Chondrocyte (in vitro differentiated cells): Measurements from ENCODE around the gene ZNF564. TPM values are rescaled to one million over a fixed set of nuclear protein-coding genes. Genes with fewer than 3 reads are reported as not detected.

Source experiments
- DNase-seq: peaks from one replicate; pipeline ENCODE4 v3.0.0; 2021; ENCODE audit warnings: mixed read lengths, low spot score
- H3K27ac Mint-ChIP-seq: one replicate; pipeline ENCODE4 v1.8.0; 2021; ENCODE audit warnings: mild to moderate bottlenecking, moderate library complexity, mixed read lengths; ENCODE audit not compliant: unreplicated experiment
- H3K27me3 Mint-ChIP-seq: 2 replicates; pipeline ENCODE4 v1.8.0; 2021; ENCODE audit warnings: low read depth, mixed read lengths
- H3K36me3 Mint-ChIP-seq: 2 replicates; pipeline ENCODE4 v1.8.0; 2021; ENCODE audit warnings: low read depth, mixed read lengths
- H3K4me1 Mint-ChIP-seq: 2 replicates; pipeline ENCODE4 v1.8.0; 2021; ENCODE audit warnings: low read depth, mild to moderate bottlenecking, mixed read lengths
- H3K4me3 Mint-ChIP-seq: one replicate; pipeline ENCODE4 v1.8.0; 2021; ENCODE audit warnings: mild to moderate bottlenecking, moderate library complexity, mixed read lengths; ENCODE audit not compliant: unreplicated experiment
- H3K9me3 Mint-ChIP-seq: 2 replicates; pipeline ENCODE4 v1.8.0; 2021; ENCODE audit warnings: low read depth, mixed read lengths
- total RNA-seq: library from RNA; stranded (reverse); gene quantifications from 3 replicates; pipeline ENCODE4 v1.2.1, GENCODE V29; 2021
- TF ChIP-seq, protein P1 (sequence below): fragments of 200-600 bp; sonication (generic); IDR thresholded peaks from 2 replicates; pipeline ENCODE4 v1.5.0; 2021; ENCODE audit warnings: antibody characterized with exemption, mild to moderate bottlenecking, moderate library complexity

ZNF564 gene
- total RNA-seq, 1 donor from 2014 or later = 5.7 TPM

DNA sequence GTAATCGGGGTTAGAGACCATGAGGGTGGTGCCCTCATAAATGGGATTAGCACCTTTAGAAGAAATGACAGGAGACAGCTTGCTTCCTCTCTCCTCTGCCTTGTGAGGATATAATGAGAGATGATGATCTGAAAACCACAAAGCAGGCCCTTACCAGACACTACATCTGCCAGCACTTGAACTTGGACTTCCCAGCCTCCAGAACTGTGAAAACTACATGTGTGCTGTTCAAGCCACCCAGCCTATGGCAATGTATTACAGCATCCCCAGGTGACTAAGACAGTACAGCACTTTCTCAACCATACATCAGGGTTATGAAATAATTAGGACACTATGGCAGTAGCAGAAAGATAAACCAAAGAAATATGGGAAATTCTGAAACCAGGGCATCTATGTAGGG is 7.4 kb downstream of the ZNF564 start:
- Mint-ChIP-seq H3K4me3 (no peak overlapping the region), H3K9me3 (peaks cover 7% of the 10 kb centered on the region), H3K4me1 (peaks cover 19% of the 10 kb centered on the region), H3K27ac (peak overlapping the region; percentile 57), H3K36me3 (peaks cover 17% of the 10 kb centered on the region), H3K27me3 (no peaks in the 10 kb centered on the region)
- DNase-seq = no peak
- TF ChIP-seq, protein P1, sequence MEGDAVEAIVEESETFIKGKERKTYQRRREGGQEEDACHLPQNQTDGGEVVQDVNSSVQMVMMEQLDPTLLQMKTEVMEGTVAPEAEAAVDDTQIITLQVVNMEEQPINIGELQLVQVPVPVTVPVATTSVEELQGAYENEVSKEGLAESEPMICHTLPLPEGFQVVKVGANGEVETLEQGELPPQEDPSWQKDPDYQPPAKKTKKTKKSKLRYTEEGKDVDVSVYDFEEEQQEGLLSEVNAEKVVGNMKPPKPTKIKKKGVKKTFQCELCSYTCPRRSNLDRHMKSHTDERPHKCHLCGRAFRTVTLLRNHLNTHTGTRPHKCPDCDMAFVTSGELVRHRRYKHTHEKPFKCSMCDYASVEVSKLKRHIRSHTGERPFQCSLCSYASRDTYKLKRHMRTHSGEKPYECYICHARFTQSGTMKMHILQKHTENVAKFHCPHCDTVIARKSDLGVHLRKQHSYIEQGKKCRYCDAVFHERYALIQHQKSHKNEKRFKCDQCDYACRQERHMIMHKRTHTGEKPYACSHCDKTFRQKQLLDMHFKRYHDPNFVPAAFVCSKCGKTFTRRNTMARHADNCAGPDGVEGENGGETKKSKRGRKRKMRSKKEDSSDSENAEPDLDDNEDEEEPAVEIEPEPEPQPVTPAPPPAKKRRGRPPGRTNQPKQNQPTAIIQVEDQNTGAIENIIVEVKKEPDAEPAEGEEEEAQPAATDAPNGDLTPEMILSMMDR = no peak

- peaks cover 82% of the 10 kb centered on the region for H3K36me3 Mint-ChIP-seq
- no peaks in the 10 kb centered on the region for H3K4me1 Mint-ChIP-seq
- TF ChIP-seq, protein P1 = no peak
- DNase-seq = no peak
- H3K9me3 Mint-ChIP-seq = peaks cover 77% of the 10 kb centered on the region
- no peaks in the 10 kb centered on the region for H3K27me3 Mint-ChIP-seq
- H3K27ac Mint-ChIP-seq = peak overlapping the region; percentile 1
- H3K4me3 Mint-ChIP-seq = no peak overlapping the region
Observed at GRCh38 chr19:12527034-12527836, 24.0 kb downstream of the ZNF564 start.

GRCh38 chr19:12526542-12526941 is 24.7 kb downstream of the ZNF564 start:
- H3K36me3 Mint-ChIP-seq = peaks cover 84% of the 10 kb centered on the region
- no peak overlapping the region for H3K27ac Mint-ChIP-seq
- DNase-seq = no peak
- peaks cover 80% of the 10 kb centered on the region for H3K9me3 Mint-ChIP-seq
- TF ChIP-seq, protein P1 = no peak
- no peaks in the 10 kb centered on the region for H3K27me3 Mint-ChIP-seq
- H3K4me3 Mint-ChIP-seq = no peak overlapping the region
- no peaks in the 10 kb centered on the region for H3K4me1 Mint-ChIP-seq

DNA sequence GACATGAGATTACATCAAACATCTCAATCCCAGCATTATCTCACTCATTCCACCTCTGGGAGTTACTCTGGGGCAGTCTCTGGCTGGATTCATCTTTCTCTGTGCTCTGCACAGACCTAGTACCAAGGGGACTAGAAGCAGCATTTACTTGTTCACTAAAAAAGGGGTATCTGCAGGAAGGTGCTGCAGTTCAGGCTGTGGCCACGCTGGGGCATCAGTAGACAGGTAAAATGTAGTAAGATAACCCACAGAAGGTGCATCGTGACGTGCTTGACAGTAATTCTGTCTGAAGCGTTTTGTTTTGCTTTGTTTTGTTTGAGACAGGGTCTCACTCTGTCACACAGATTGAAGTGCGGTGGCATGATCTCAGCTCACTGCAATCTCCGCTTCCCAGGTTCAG is 29.3 kb downstream of the ZNF564 start:
- no peak overlapping the region for H3K4me3 Mint-ChIP-seq
- DNase-seq = no peak
- peaks cover 68% of the 10 kb centered on the region for H3K36me3 Mint-ChIP-seq
- H3K9me3 Mint-ChIP-seq = peaks cover 64% of the 10 kb centered on the region
- H3K27me3 Mint-ChIP-seq = no peaks in the 10 kb centered on the region
- TF ChIP-seq, protein P1 = no peak
- no peak overlapping the region for H3K27ac Mint-ChIP-seq
- H3K4me1 Mint-ChIP-seq = no peaks in the 10 kb centered on the region

DNA sequence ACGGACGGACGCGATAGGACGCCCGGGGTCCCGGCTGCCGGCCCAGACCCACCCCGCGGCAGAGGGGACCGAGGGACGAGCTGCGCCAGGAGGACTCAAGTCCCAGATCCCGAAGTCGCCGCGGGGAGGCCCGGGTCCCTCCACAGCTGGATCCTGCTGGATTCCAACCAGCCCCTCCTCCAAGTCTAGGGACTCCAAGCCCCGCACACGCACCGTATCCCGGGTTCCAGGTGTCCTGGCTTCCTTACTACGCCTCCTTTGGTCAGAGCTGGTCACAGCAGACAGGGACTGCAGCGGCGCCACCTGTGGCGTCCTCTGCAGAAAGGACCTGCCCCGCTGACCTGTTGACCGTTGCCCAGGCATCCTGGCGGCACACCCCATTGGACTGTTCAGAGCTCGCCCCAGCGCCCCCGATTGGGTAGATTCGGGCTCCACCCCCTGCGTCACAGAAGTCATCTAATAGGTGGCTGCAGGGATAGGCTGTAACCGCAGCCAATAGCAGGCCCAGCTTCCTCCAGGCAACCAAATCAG is 37.7 kb downstream of the ZNF564 start:
- Mint-ChIP-seq H3K36me3 (peaks cover 20% of the 10 kb centered on the region), H3K9me3 (peaks cover 34% of the 10 kb centered on the region)

More for the DNA sequence above, 37.7 kb downstream of the ZNF564 start:
- Mint-ChIP-seq H3K4me3 (no peak overlapping the region), H3K27me3 (no peaks in the 10 kb centered on the region), H3K27ac (no peak overlapping the region), H3K4me1 (no peaks in the 10 kb centered on the region)
- DNase-seq = no peak
- TF ChIP-seq, protein P1 = no peak
